ENCODE data around the gene GABRD.

Gene GABRD

DNA sequence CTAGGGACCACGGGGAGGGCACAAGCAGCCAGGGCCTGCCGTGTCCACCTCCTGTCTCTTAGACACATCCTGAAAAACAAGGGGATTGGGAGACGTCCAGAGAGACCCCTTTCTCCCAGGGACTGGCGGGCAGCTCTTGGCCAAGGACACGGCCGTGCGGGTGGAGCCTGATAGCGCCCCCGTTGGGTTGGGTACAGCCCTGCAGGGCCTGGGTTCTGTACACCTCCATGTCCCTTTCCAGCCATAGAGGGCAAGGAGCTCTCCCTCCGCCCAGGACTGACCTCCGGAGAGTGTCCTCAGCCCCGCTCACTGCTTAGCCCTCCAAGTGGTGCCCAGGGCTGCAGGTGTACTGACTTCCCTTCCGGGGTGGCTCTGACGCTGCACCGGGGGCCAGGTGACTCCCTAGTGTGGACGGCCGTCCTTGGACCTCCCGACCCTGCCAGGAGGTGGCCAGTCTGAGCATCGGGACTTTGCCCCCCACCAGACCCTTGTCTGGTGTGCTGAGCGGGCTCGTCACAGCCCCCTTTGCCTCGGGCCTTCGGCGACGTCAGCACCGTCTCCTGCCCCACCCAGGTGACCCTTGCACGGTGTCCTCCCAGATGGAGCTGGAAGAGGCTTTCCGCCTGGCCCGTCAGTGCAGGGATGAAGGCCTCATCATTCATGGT lies 36.9 kb downstream of the GABRD start:
- no peak for DNase-seq (ENCODE audit: insufficient read length, low spot score)
- FAIRE-seq: no peak
- TF ChIP-seq POU2F2 (IDR thresholded peaks at IDR 0.05; ENCODE audit: low read depth, low read length) (no peak), POLR2A (IDR thresholded peaks at IDR 0.05; ENCODE audit: low read depth, low read length) (no peak), SPI1 (IDR thresholded peaks at IDR 0.05; ENCODE audit: low read depth, low read length) (no peak), POLR2AphosphoS5 (IDR thresholded peaks at IDR 0.05; ENCODE audit: low read depth, low read length) (no peak), TAF1 (IDR thresholded peaks at IDR 0.05; ENCODE audit: low read depth, low read length) (no peak), PAX5 (IDR thresholded peaks at IDR 0.05; ENCODE audit: insufficient read depth, low read length, severe bottlenecking) (no peak)

DNA sequence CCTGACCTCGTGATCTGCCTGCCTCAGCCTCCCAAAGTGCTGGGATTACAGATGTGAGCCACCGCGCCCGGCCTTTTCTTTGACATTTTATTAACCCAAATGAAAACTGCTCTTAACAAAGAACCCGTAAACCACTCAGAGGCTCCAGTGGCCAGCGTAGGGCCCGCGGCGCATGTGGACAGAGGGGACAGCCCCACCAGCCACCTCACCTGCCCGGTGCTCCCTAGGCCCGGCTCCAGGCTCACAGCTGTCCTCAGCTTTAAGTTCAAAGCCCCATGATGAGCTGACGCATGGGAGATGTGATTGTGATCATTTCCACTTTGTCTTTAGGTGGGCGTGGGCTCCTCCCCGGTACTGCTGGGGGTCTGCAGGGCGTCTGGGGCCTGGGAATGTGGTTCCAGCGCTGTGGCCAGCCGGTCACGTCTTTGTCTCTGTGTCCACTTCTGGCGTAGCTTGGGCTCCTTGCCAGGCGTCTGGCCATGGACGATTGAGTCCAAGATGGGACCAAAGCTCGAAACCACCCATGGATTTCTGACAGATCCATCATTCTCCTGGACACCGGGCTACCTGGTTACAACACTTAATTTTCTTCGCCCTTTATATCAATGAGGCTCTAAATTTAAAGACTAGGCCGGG lies 37.9 kb downstream of the GABRD start:
- FAIRE-seq (no peak), DNase-seq (ENCODE audit: insufficient read length, low spot score) (no peak)
- TF ChIP-seq TAF1 (IDR thresholded peaks at IDR 0.05; ENCODE audit: low read depth, low read length) (no peak), SPI1 (IDR thresholded peaks at IDR 0.05; ENCODE audit: low read depth, low read length) (no peak), POLR2A (IDR thresholded peaks at IDR 0.05; ENCODE audit: low read depth, low read length) (no peak), POU2F2 (IDR thresholded peaks at IDR 0.05; ENCODE audit: low read depth, low read length) (no peak), POLR2AphosphoS5 (IDR thresholded peaks at IDR 0.05; ENCODE audit: low read depth, low read length) (no peak), PAX5 (IDR thresholded peaks at IDR 0.05; ENCODE audit: insufficient read depth, low read length, severe bottlenecking) (no peak)

DNA sequence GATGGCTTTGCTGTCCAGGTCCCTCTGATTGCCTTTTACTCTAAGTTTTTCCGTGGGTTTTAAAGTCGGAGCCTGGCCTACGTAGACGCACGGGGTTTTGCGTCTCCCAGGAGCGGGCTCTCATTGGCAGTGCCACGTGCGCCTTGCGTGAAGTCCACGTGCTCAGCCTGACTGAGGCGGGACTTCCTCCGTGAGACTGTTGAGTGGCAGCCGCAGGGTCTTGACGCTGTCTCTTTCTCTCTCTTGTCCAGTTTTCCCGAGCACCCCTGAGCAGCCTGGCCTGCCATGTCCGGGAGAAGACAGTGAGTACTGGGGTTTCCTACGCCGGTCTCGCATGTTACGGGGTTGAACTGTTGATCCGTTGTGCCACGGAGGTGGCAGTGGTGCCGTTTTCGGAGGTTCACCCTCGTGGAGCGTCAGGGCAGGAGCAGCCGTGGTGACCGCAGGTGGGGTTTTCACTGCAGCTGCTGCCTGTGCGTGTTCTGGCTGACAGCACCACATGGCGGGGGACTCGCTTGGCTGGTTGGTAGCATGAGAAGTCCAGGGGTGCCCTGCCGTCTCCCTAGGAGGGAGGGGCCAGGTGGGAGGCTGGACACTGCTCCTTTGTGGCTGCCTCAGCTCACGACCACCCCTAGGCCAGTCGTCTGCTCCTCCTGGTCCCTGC lies 40.3 kb downstream of the GABRD start:
- no peak for DNase-seq (ENCODE audit: insufficient read length, low spot score)
- no peak for TF ChIP-seq SPI1 (IDR thresholded peaks at IDR 0.05; ENCODE audit: low read depth, low read length)
- no peak for TF ChIP-seq POLR2A (IDR thresholded peaks at IDR 0.05; ENCODE audit: low read depth, low read length)
- no peak for TF ChIP-seq TAF1 (IDR thresholded peaks at IDR 0.05; ENCODE audit: low read depth, low read length)
- TF ChIP-seq PAX5 (IDR thresholded peaks at IDR 0.05; ENCODE audit: insufficient read depth, low read length, severe bottlenecking): no peak
- no peak for TF ChIP-seq POU2F2 (IDR thresholded peaks at IDR 0.05; ENCODE audit: low read depth, low read length)
- no peak for TF ChIP-seq POLR2AphosphoS5 (IDR thresholded peaks at IDR 0.05; ENCODE audit: low read depth, low read length)
- FAIRE-seq: no peak

DNA sequence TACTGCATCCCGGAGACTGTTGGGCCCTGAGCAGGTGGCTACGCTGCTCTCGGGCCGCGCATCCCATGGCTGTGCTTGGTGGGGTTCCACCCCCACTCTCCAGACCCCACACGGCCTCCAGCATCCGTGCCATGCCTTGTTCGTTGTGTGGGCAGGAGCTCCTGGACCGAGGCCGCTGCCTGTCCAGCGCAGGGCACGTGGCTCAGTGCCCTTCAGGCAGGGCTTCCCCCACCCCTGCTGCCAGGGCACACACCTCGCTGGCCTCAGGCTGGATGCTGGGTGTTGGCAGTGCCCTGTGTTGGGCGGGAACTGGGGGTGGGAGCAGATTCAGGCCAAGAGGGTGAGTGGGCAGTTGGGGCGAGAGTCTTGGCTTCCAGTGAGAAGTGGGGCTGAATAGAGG lies 40.9 kb downstream of the GABRD start:
- no peak for DNase-seq (ENCODE audit: insufficient read length, low spot score)
- FAIRE-seq: no peak
- TF ChIP-seq POLR2A (IDR thresholded peaks at IDR 0.05; ENCODE audit: low read depth, low read length): no peak
- TF ChIP-seq PAX5 (IDR thresholded peaks at IDR 0.05; ENCODE audit: insufficient read depth, low read length, severe bottlenecking): no peak
- TF ChIP-seq POLR2AphosphoS5 (IDR thresholded peaks at IDR 0.05; ENCODE audit: low read depth, low read length): no peak
- TF ChIP-seq SPI1 (IDR thresholded peaks at IDR 0.05; ENCODE audit: low read depth, low read length): no peak
- no peak for TF ChIP-seq TAF1 (IDR thresholded peaks at IDR 0.05; ENCODE audit: low read depth, low read length)
- TF ChIP-seq POU2F2 (IDR thresholded peaks at IDR 0.05; ENCODE audit: low read depth, low read length): no peak

DNA sequence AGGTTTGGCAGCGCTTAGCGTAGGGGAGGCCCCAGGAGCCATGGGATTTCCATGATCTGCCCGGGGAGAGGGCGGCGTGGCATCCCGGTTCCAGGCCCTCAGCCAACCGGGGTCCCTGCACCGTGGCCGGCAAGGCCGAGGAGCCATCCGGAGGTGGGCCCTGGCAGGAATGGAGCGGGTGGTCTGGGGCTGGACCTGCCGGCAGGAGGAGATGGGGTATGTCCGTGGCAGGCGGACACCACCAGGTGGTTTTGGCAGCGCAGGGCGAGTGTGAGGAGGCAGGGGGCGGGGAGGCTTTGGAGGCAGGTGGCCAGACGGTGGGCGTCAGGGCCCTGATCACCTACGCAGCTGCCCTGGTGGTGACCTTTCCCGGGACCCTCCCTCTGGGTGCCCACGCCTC lies 41.4 kb downstream of the GABRD start:
- TF ChIP-seq PAX5 (IDR thresholded peaks at IDR 0.05; ENCODE audit: insufficient read depth, low read length, severe bottlenecking) (no peak), TAF1 (IDR thresholded peaks at IDR 0.05; ENCODE audit: low read depth, low read length) (no peak), SPI1 (IDR thresholded peaks at IDR 0.05; ENCODE audit: low read depth, low read length) (no peak), POU2F2 (IDR thresholded peaks at IDR 0.05; ENCODE audit: low read depth, low read length) (no peak), POLR2A (IDR thresholded peaks at IDR 0.05; ENCODE audit: low read depth, low read length) (no peak)
- FAIRE-seq (no peak), DNase-seq (ENCODE audit: insufficient read length, low spot score) (no peak)

DNA sequence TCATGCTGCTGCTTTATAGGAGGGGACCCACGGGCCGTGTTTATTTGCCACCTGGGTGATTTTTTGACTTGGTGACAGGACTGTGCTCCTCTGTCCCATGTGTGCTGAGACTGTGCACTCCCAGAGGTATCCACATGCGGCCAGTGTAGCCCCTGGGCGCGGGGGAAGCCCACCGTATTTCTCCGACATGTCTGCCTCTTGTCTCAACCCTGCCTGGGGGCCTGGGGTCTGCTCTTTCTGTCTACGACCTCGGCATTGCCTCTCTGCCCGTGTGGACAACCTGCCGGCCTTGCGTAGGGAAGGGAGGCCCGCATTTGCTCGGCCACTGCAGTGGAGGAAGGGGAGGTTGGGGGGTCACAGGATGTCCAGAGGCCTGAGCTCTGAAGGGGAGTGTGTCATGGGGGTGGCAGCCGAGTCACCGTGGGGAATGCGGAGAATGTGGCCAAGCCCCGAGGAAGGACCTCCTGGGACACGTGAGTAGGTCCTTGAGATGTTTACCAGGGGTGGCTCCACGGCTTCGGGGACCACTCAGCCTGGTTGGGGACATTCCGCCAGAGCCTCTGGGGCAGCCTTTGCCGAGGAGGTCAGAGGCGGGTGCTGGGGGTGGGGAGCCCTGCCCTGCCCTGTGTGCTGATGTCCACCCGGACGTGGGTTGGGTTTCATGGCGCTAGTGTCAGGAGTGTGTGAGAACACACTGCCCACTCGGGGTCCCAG lies 42.1 kb downstream of the GABRD start:
- FAIRE-seq (no peak), DNase-seq (ENCODE audit: insufficient read length, low spot score) (no peak)
- no peak for TF ChIP-seq SPI1 (IDR thresholded peaks at IDR 0.05; ENCODE audit: low read depth, low read length)
- TF ChIP-seq POLR2AphosphoS5 (IDR thresholded peaks at IDR 0.05; ENCODE audit: low read depth, low read length): no peak
- no peak for TF ChIP-seq POU2F2 (IDR thresholded peaks at IDR 0.05; ENCODE audit: low read depth, low read length)
- TF ChIP-seq POLR2A (IDR thresholded peaks at IDR 0.05; ENCODE audit: low read depth, low read length): no peak
- no peak for TF ChIP-seq PAX5 (IDR thresholded peaks at IDR 0.05; ENCODE audit: insufficient read depth, low read length, severe bottlenecking)
- no peak for TF ChIP-seq TAF1 (IDR thresholded peaks at IDR 0.05; ENCODE audit: low read depth, low read length)

DNA sequence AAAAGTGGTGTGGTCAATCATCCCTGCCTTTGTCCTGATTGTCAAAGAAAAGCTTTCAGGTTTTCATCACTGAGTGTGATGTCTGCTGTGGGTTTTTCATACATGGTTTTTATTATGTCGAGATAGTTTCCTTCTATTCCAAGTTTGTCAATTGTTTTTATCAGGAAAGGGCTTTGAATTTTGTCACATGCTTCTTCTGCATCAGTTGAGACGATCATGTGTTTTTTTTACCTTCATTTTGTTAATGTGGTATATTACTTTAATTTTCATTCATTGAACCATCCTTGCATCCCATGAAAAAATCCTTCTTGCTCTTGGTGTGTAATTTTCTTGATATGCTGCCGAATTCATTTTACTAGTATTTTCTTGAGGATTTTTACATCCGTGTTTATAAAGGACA lies 46.6 kb downstream of the GABRD start:
- DNase-seq (ENCODE audit: insufficient read length, low spot score): no peak
- FAIRE-seq: no peak
- TF ChIP-seq POLR2AphosphoS5 (IDR thresholded peaks at IDR 0.05; ENCODE audit: low read depth, low read length): no peak
- no peak for TF ChIP-seq PAX5 (IDR thresholded peaks at IDR 0.05; ENCODE audit: insufficient read depth, low read length, severe bottlenecking)
- TF ChIP-seq SPI1 (IDR thresholded peaks at IDR 0.05; ENCODE audit: low read depth, low read length): no peak
- TF ChIP-seq POLR2A (IDR thresholded peaks at IDR 0.05; ENCODE audit: low read depth, low read length): no peak
- no peak for TF ChIP-seq POU2F2 (IDR thresholded peaks at IDR 0.05; ENCODE audit: low read depth, low read length)
- TF ChIP-seq TAF1 (IDR thresholded peaks at IDR 0.05; ENCODE audit: low read depth, low read length): no peak

DNA sequence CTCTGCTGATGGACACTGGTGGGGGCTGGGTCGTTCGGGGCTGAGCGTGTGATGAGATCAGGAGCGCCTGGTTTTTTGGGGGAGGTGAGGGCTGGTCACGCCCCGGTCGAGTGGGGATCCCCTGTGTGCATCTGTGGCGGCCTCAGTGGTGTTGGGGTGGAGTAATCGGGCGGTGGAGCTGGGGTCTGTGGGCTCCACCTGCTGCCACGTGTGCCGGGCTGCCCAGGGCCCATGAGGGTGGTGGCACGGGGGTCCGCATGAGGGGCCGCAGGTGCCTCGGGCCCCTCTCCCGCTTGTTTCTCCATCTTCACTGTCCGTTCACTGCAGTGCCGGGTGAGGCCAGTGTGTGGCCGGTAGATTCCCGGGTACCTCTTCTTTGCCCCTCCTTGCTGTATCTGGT lies 48.2 kb downstream of the GABRD start:
- FAIRE-seq (no peak), DNase-seq (ENCODE audit: insufficient read length, low spot score) (no peak)
- TF ChIP-seq SPI1 (IDR thresholded peaks at IDR 0.05; ENCODE audit: low read depth, low read length) (no peak), PAX5 (IDR thresholded peaks at IDR 0.05; ENCODE audit: insufficient read depth, low read length, severe bottlenecking) (no peak), POLR2A (IDR thresholded peaks at IDR 0.05; ENCODE audit: low read depth, low read length) (no peak), POU2F2 (IDR thresholded peaks at IDR 0.05; ENCODE audit: low read depth, low read length) (no peak), TAF1 (IDR thresholded peaks at IDR 0.05; ENCODE audit: low read depth, low read length) (no peak), POLR2AphosphoS5 (IDR thresholded peaks at IDR 0.05; ENCODE audit: low read depth, low read length) (no peak)

DNA sequence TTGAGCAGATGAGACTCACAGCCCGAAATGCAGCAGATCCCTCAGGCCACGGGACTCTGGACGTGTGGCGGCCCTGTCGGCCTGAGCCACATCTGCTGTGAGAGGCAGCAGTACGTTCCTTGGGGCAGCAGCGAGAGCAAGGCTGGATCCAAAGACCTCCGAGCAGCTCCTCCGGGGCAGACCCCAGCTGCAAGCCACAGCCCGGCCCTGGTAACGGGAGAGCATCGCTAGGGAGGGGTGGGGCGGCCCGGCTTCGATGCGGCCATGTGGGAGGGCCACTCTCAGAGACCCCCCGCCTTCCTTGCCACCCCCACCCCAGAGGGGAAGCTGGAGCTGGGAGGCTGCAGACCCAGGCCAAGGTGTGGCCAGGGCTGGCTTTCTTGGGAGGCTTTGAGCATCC lies 48.8 kb downstream of the GABRD start:
- DNase-seq (ENCODE audit: insufficient read length, low spot score) (no peak), FAIRE-seq (no peak)
- TF ChIP-seq PAX5 (IDR thresholded peaks at IDR 0.05; ENCODE audit: insufficient read depth, low read length, severe bottlenecking): no peak
- no peak for TF ChIP-seq POU2F2 (IDR thresholded peaks at IDR 0.05; ENCODE audit: low read depth, low read length)
- TF ChIP-seq TAF1 (IDR thresholded peaks at IDR 0.05; ENCODE audit: low read depth, low read length): no peak
- no peak for TF ChIP-seq POLR2AphosphoS5 (IDR thresholded peaks at IDR 0.05; ENCODE audit: low read depth, low read length)
- TF ChIP-seq SPI1 (IDR thresholded peaks at IDR 0.05; ENCODE audit: low read depth, low read length): no peak
- TF ChIP-seq POLR2A (IDR thresholded peaks at IDR 0.05; ENCODE audit: low read depth, low read length): no peak

Data from GM12891 (cell line).